Panc1 (cell line): ENCODE data around the gene CASP6. TPM values are rescaled to one million over a fixed set of nuclear protein-coding genes. Genes with fewer than 3 reads are reported as not detected.

ENCODE experiments used
- ATAC-seq: fragments of 200-7000 bp; cut with Tn5 transposase; 2 replicates; pipeline ENCODE4 v1.9.1; 2020; ENCODE audit warnings: mild to moderate bottlenecking, moderate library complexity
- BruUV-seq: library from RNA; stranded (reverse); fragments of 400-500 nt; replicated peaks from 2 replicates; lab custom pipeline; 2021; lab: Mats Ljungman, UMichigan
- CTCF ChIA-PET: fragments of 300-600 bp; sonication (Branson Sonifier 250); formaldehyde crosslinking; loops from one replicate; lab custom pipeline; 2022; ENCODE audit warnings: antibody characterized with exemption; lab: Charles Lee
- POLR2A ChIA-PET: fragments of 300-600 bp; sonication (Branson Sonifier 250); formaldehyde crosslinking; loops from one replicate; lab custom pipeline; 2022; ENCODE audit warnings: antibody characterized with exemption; lab: Charles Lee
- DNase-seq: peaks from one replicate; pipeline ENCODE4 v3.0.0-alpha.2; 2010; ENCODE audit warnings: low read depth, low spot score
- H3K27ac ChIP-seq: 2 replicates; pipeline ENCODE4 v1.5.1; 2011; ENCODE audit warnings: mild to moderate bottlenecking, low read length, inconsistent platforms
- H3K27me3 ChIP-seq: fragments of 200-500 bp; sonication (Bioruptor generic); 2 replicates; pipeline ENCODE4 v1.6.0; 2014; ENCODE audit warnings: low read length, inconsistent platforms; ENCODE audit not compliant: control insufficient read depth, insufficient read depth
- H3K36me3 ChIP-seq: fragments of 200-500 bp; sonication (Bioruptor generic); 2 replicates; pipeline ENCODE4 v1.5.1; 2014; ENCODE audit warnings: inconsistent platforms, mild to moderate bottlenecking, low read length, moderate library complexity; ENCODE audit not compliant: control insufficient read depth, insufficient read depth
- H3K4me1 ChIP-seq: 2 replicates; pipeline ENCODE4 v1.5.1; 2011; ENCODE audit warnings: inconsistent platforms, mild to moderate bottlenecking, low read length, moderate library complexity; ENCODE audit not compliant: control insufficient read depth, insufficient read depth
- H3K4me3 ChIP-seq, 2 experiments: 2 replicates each; pipeline ENCODE4 v1.5.1; 2011 to 2012; ENCODE audit warnings: low read depth in 2 of 2, low read length in 2 of 2, mild to moderate bottlenecking in 2 of 2, inconsistent platforms in 1 of 2, moderate library complexity in 1 of 2
- H3K9me3 ChIP-seq: fragments of 200-500 bp; sonication (Bioruptor generic); 2 replicates; pipeline ENCODE4 v1.5.1; 2014; ENCODE audit warnings: low read depth, mild to moderate bottlenecking, inconsistent platforms, low read length, moderate library complexity; ENCODE audit not compliant: control insufficient read depth, insufficient read depth
- POLR2AphosphoS5 ChIP-seq: IDR thresholded peaks from 2 replicates; pipeline ENCODE4 v1.6.1; 2012; ENCODE audit warnings: mild to moderate bottlenecking, low read depth, low read length, moderate library complexity
- SIN3A ChIP-seq: IDR thresholded peaks from 2 replicates; pipeline ENCODE4 v1.6.1; 2012; ENCODE audit warnings: low read depth, mild to moderate bottlenecking, low read length, moderate library complexity, borderline replicate concordance; ENCODE audit not compliant: insufficient read depth
- TCF7L2 ChIP-seq: IDR thresholded peaks from 2 replicates; pipeline ENCODE4 v1.6.1; 2011; ENCODE audit warnings: mild to moderate bottlenecking, low read depth, low read length, inconsistent platforms
- in situ Hi-C: cut with HindIII; loops from 2 replicates; pipeline ENCODE4 v1.10.0; 2016; ENCODE audit warnings: low sequenced_read_pairs, low pct_unique_long_range_greater_than_20kb
- intact Hi-C: fragments of 100-400 bp; cut with micrococcal nuclease; formaldehyde crosslinking; loops from one replicate; pipeline ENCODE4 v1.10.0; 2022; ENCODE audit not compliant: unreplicated experiment
- total RNA-seq: library from RNA; stranded (reverse); gene quantifications from one replicate; pipeline ENCODE4 v1.2.1, GENCODE V29; 2021; ENCODE audit not compliant: unreplicated experiment
- TF ChIP-seq, protein P1 (sequence below), 2 experiments: IDR thresholded peaks; 2 replicates each; pipeline ENCODE4 v1.6.1; 2011 to 2012; ENCODE audit warnings: low read depth in 2 of 2, control low read depth in 1 of 2, low read length in 1 of 2, mild to moderate bottlenecking in 1 of 2, moderate library complexity in 1 of 2; ENCODE audit not compliant: insufficient read depth in 1 of 2
- TF ChIP-seq, protein P2 (sequence below): fragments of 450-650 bp; IDR thresholded peaks from 2 replicates; pipeline ENCODE4 v1.5.1; 2017; ENCODE audit warnings: mild to moderate bottlenecking

Gene CASP6
- total RNA-seq, 1 experiment from 2014 or later, result 15.2 TPM

DNA sequence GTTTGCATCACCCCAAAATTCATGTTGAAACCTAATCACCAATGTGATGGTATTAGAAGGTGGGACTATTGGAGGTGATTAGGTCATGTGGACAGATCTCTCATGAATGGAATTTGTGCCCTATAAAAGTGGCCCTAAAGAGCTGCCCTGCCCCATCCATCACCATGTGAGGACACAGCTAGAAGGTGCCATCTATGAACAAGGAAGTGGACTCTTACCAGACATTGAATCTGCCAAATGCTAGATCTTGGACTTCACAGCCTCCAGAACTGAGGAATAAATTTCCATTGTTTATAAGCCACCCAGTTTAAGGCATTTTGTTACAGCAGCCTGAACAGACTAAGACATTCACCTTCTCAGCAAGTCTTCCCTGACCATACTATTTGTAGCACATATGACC is 19.1 kb upstream of the CASP6 start:
- ChIA-PET POLR2A (no interaction called here), CTCF (no interaction called here)
- in situ Hi-C loops, result no loop called here
- H3K27me3 ChIP-seq, result no peaks in the 10 kb centered on the region
- TF ChIP-seq POLR2AphosphoS5, result no peak
- no peak for TF ChIP-seq TCF7L2
- TF ChIP-seq, protein P1, sequence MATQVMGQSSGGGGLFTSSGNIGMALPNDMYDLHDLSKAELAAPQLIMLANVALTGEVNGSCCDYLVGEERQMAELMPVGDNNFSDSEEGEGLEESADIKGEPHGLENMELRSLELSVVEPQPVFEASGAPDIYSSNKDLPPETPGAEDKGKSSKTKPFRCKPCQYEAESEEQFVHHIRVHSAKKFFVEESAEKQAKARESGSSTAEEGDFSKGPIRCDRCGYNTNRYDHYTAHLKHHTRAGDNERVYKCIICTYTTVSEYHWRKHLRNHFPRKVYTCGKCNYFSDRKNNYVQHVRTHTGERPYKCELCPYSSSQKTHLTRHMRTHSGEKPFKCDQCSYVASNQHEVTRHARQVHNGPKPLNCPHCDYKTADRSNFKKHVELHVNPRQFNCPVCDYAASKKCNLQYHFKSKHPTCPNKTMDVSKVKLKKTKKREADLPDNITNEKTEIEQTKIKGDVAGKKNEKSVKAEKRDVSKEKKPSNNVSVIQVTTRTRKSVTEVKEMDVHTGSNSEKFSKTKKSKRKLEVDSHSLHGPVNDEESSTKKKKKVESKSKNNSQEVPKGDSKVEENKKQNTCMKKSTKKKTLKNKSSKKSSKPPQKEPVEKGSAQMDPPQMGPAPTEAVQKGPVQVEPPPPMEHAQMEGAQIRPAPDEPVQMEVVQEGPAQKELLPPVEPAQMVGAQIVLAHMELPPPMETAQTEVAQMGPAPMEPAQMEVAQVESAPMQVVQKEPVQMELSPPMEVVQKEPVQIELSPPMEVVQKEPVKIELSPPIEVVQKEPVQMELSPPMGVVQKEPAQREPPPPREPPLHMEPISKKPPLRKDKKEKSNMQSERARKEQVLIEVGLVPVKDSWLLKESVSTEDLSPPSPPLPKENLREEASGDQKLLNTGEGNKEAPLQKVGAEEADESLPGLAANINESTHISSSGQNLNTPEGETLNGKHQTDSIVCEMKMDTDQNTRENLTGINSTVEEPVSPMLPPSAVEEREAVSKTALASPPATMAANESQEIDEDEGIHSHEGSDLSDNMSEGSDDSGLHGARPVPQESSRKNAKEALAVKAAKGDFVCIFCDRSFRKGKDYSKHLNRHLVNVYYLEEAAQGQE (IDR thresholded peaks at IDR 0.05; ENCODE audit: insufficient read depth in 1 of 2, low read depth in 2 of 2, low read length in 1 of 2), result no peak
- TF ChIP-seq SIN3A, result no peak
- TF ChIP-seq, protein P2, sequence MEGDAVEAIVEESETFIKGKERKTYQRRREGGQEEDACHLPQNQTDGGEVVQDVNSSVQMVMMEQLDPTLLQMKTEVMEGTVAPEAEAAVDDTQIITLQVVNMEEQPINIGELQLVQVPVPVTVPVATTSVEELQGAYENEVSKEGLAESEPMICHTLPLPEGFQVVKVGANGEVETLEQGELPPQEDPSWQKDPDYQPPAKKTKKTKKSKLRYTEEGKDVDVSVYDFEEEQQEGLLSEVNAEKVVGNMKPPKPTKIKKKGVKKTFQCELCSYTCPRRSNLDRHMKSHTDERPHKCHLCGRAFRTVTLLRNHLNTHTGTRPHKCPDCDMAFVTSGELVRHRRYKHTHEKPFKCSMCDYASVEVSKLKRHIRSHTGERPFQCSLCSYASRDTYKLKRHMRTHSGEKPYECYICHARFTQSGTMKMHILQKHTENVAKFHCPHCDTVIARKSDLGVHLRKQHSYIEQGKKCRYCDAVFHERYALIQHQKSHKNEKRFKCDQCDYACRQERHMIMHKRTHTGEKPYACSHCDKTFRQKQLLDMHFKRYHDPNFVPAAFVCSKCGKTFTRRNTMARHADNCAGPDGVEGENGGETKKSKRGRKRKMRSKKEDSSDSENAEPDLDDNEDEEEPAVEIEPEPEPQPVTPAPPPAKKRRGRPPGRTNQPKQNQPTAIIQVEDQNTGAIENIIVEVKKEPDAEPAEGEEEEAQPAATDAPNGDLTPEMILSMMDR, result no peak
- intact Hi-C loops, result no loop called here
- BruUV-seq, result no TSS peak
- DNase-seq, result no peak
- no peaks in the 10 kb centered on the region for H3K36me3 ChIP-seq
- no peak overlapping the region for H3K27ac ChIP-seq
- no peaks in the 10 kb centered on the region for H3K9me3 ChIP-seq
- no peak for ATAC-seq
- no peak overlapping the region for H3K4me3 ChIP-seq
- no peaks in the 10 kb centered on the region for H3K4me1 ChIP-seq

DNA sequence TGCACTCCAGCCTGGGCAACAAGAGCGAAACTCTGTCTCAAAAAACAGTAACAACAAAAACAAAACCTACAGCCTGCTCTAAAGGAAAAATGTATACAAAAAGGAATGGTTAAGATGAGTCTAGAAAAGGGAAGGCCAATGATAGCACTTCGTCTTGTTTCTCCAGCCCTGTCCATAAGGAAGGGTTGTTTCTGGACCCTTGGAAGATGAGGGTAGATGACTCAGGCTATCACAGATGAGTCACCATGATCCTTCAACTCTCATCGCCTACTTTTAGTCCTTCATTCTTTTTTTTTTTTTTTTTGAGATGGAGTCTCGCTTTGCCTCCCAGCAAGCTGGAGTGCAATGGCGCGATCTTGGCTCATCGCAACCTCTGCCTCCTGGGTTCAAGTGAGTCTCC is 17.8 kb upstream of the CASP6 start:
- intact Hi-C loops, result no loop called here
- DNase-seq, result no peak
- no peak for ATAC-seq
- no TSS peak for BruUV-seq
- Histone ChIP-seq H3K9me3 (no peaks in the 10 kb centered on the region), H3K4me1 (no peaks in the 10 kb centered on the region), H3K36me3 (no peaks in the 10 kb centered on the region), H3K27ac (no peak overlapping the region), H3K4me3 (no peak overlapping the region), H3K27me3 (no peaks in the 10 kb centered on the region)
- ChIA-PET POLR2A (no interaction called here), CTCF (no interaction called here)
- in situ Hi-C loops, result no loop called here
- TF ChIP-seq, protein P1 (IDR thresholded peaks at IDR 0.05; ENCODE audit: insufficient read depth in 1 of 2, low read depth in 2 of 2, low read length in 1 of 2), result no peak
